Testis (tissue), 3 donors: Measurements from ENCODE around the gene RIPPLY2. TPM values are rescaled to one million over a fixed set of nuclear protein-coding genes. Genes with fewer than 3 reads are reported as not detected.
A peak's percentile ranks its signal among the peaks of the same experiment; 100 is the strongest.

Source experiments
- DNase-seq: peaks from one replicate; pipeline ENCODE4 v3.0.0-alpha.2; 2019
- H3K27ac ChIP-seq, 2 donors: fragments of 200-600 bp; sonication (generic); one replicate each; pipeline ENCODE4 v1.5.1; 2019
- H3K27me3 ChIP-seq: fragments of 200-600 bp; sonication (generic); one replicate; pipeline ENCODE4 v1.5.1; 2019
- H3K36me3 ChIP-seq: fragments of 200-600 bp; sonication (generic); one replicate; pipeline ENCODE4 v1.5.1; 2017; ENCODE audit warnings: low read depth; ENCODE audit errors: missing control alignments
- H3K4me1 ChIP-seq: fragments of 200-600 bp; sonication (generic); one replicate; pipeline ENCODE4 v1.5.1; 2019
- H3K4me3 ChIP-seq, 2 donors: fragments of 200-600 bp; sonication (generic); one replicate each; pipeline ENCODE4 v1.5.1; 2017 to 2019
- H3K9me3 ChIP-seq: fragments of 200-600 bp; sonication (generic); one replicate; pipeline ENCODE4 v1.5.1; 2017
- CTCF ChIP-seq, 3 experiments: fragments of 450-650 bp in 2 of 3; fragments of 200-600 bp in 1 of 3; sonication (generic) in 1 of 3; IDR thresholded peaks; one replicate each; pipeline ENCODE4 v1.5.1; 2016 to 2019; ENCODE audit warnings: antibody characterized with exemption in 3 of 3, mild to moderate bottlenecking in 2 of 3, moderate library complexity in 1 of 3
- POLR2A ChIP-seq: fragments of 450-650 bp; IDR thresholded peaks from one replicate; pipeline ENCODE4 v1.6.1; 2017; ENCODE audit warnings: antibody characterized with exemption, mild to moderate bottlenecking, moderate library complexity
- WGBS, 2 donors: methylation state at CpG; one replicate each; pipeline ENCODE4 v1.1.5; 2018; 5-methylcytosine and 5-hydroxymethylcytosine counted together
- intact Hi-C: fragments of 100-400 bp; cut with DNase I; formaldehyde crosslinking; loops from one replicate; pipeline ENCODE4 v1.15.1; 2023; ENCODE audit warnings: low total_unique reads
- polyA plus RNA-seq: library from polyadenylated mRNA; stranded (reverse); fragments of 350-450 nt; fragmentation: Illumina TruSeq; extraction: RNeasy Lipid Tissue Mini Kit (QIAGEN cat#74804); gene quantifications from one replicate; pipeline ENCODE4 v1.2.3, GENCODE V29; 2014; ENCODE audit warnings: low read depth, low replicate concordance; ENCODE audit not compliant: insufficient read depth
- total RNA-seq, 2 donors: library from RNA; depleted of rRNA; stranded (reverse); fragments of >200 nt; gene quantifications; one replicate each; pipeline ENCODE4 v1.2.3, GENCODE V29; 2016

RIPPLY2 gene
- total and polyA plus RNA-seq, 3 donors from 2014 or later = 0.63 to 2.1 (median 0.96) TPM

GRCh38 chr6:83849127-83849526 lies 4.0 kb upstream of the RIPPLY2 start:
- H3K9me3 ChIP-seq = no peaks in the 10 kb centered on the region
- H3K4me1 ChIP-seq = no peaks in the 10 kb centered on the region
- DNase-seq = no peak
- 89 to 90% methylated on average over 2 of the region's 2 CpGs for WGBS, 2 donors
- no peak overlapping the region for H3K27ac ChIP-seq
- intact Hi-C loops = no loop called here
- H3K4me3 ChIP-seq = no peak overlapping the region
- TF ChIP-seq CTCF (IDR thresholded peaks at IDR 0.05) (no peak), POLR2A (no peak)
- H3K36me3 ChIP-seq = no peaks in the 10 kb centered on the region
- no peaks in the 10 kb centered on the region for H3K27me3 ChIP-seq

GRCh38 chr6:83849610-83850009 lies 3.5 kb upstream of the RIPPLY2 start:
- no peaks in the 10 kb centered on the region for H3K27me3 ChIP-seq
- intact Hi-C loops = no loop called here
- TF ChIP-seq CTCF (IDR thresholded peaks at IDR 0.05) (no peak), POLR2A (no peak)
- WGBS, 2 donors = 78 to 90% methylated on average over 3 of the region's 3 CpGs
- H3K4me1 ChIP-seq = no peaks in the 10 kb centered on the region
- H3K9me3 ChIP-seq = no peaks in the 10 kb centered on the region
- H3K4me3 ChIP-seq = no peak overlapping the region
- H3K27ac ChIP-seq = no peak overlapping the region
- H3K36me3 ChIP-seq = no peaks in the 10 kb centered on the region
- DNase-seq = no peak

- DNase-seq = no peak
- Histone ChIP-seq H3K27ac (no peak overlapping the region), H3K27me3 (no peaks in the 10 kb centered on the region), H3K9me3 (no peaks in the 10 kb centered on the region), H3K4me3 (peak overlapping the region; percentile 46 to 60), H3K36me3 (no peaks in the 10 kb centered on the region), H3K4me1 (no peaks in the 10 kb centered on the region)
- intact Hi-C loops = no loop called here
- 5 to 8% methylated on average over 16 of the region's 16 CpGs for WGBS, 2 donors
- TF ChIP-seq CTCF (IDR thresholded peaks at IDR 0.05) = no peak
- TF ChIP-seq POLR2A = no peak
Measured at GRCh38 chr6:83852528-83853177, 507 bp upstream of the RIPPLY2 start.

- Histone ChIP-seq H3K4me3 (peak overlapping the region; percentile 46 to 60), H3K4me1 (no peaks in the 10 kb centered on the region), H3K27me3 (no peaks in the 10 kb centered on the region), H3K36me3 (no peaks in the 10 kb centered on the region), H3K27ac (no peak overlapping the region), H3K9me3 (no peaks in the 10 kb centered on the region)
- WGBS, 2 donors = 12 to 13% methylated on average over 14 to 18 of the region's 18 CpGs
- no peak for TF ChIP-seq CTCF (IDR thresholded peaks at IDR 0.05)
- no peak for TF ChIP-seq POLR2A
- intact Hi-C loops = no loop called here
- DNase-seq = no peak
Measured at GRCh38 chr6:83854001-83854501, 891 bp downstream of the RIPPLY2 start.

- Histone ChIP-seq H3K36me3 (no peaks in the 10 kb centered on the region), H3K27me3 (no peaks in the 10 kb centered on the region), H3K4me1 (no peaks in the 10 kb centered on the region), H3K27ac (no peak overlapping the region), H3K4me3 (no peak overlapping the region), H3K9me3 (no peaks in the 10 kb centered on the region)
- DNase-seq = no peak
- intact Hi-C loops = no loop called here
- 38 to 44% methylated on average over 5 of the region's 5 CpGs for WGBS, 2 donors
- no peak for TF ChIP-seq CTCF (IDR thresholded peaks at IDR 0.05)
- no peak for TF ChIP-seq POLR2A
Measured at GRCh38 chr6:83854766-83855165, 1.6 kb downstream of the RIPPLY2 start.
